ENCODE data around the gene MRGPRE. TPM values are rescaled to one million over a fixed set of nuclear protein-coding genes. Genes with fewer than 3 reads are reported as not detected.

Gene MRGPRE
- total RNA-seq, 1 experiment from 2014 or later, result not detected

Other genes starting within 250 kb of the MRGPRE start
- gene NAP1L4, start 240.1 kb downstream of the MRGPRE start, total RNA-seq (2014; rRNA removed; shearing (Covaris generic)), result 203 and 212 TPM in 2 replicates
- 103 and 109 TPM in 2 replicates for gene CARS1, start 175.0 kb downstream of the MRGPRE start, total RNA-seq (2014; rRNA removed; shearing (Covaris generic))
- 11.7 and 15.2 TPM in 2 replicates for gene OSBPL5, start 67.1 kb downstream of the MRGPRE start, total RNA-seq (2014; rRNA removed; shearing (Covaris generic))
- not detected in 2 replicates for gene MRGPRG, start 13.6 kb downstream of the MRGPRE start, total RNA-seq (2014; rRNA removed; shearing (Covaris generic))
- 23.0 and 28.6 TPM in 2 replicates for gene ZNF195, start 146.7 kb upstream of the MRGPRE start, total RNA-seq (2014; rRNA removed; shearing (Covaris generic))